Neural cell (in vitro differentiated cells): Measurements from ENCODE around the gene CAST.

Experiments used
- EP300 ChIP-seq: fragments of 450-650 bp; conservative IDR thresholded peaks from 2 replicates; pipeline ENCODE4 v1.6.1; 2014; ENCODE audit warnings: antibody characterized with exemption, mild to moderate bottlenecking, moderate library complexity; ENCODE audit not compliant: poor library complexity, severe bottlenecking
- EZH2 ChIP-seq: fragments of 200-600, 300-800 bp; shearing (Covaris generic), sonication (generic); IDR thresholded peaks from 2 replicates; pipeline ENCODE4 v1.6.1; 2014; ENCODE audit warnings: antibody characterized with exemption, low read length, borderline replicate concordance, mild to moderate bottlenecking; ENCODE audit not compliant: insufficient read depth, poor library complexity, severe bottlenecking
- POLR2AphosphoS5 ChIP-seq: IDR thresholded peaks from 2 replicates; pipeline ENCODE4 v1.6.1; 2012
- RAD21 ChIP-seq: fragments of 450-650 bp; conservative IDR thresholded peaks from 2 replicates; pipeline ENCODE4 v1.6.1; 2014; ENCODE audit warnings: antibody characterized with exemption, mild to moderate bottlenecking, moderate library complexity
- SMC3 ChIP-seq: fragments of 450-650 bp; conservative IDR thresholded peaks from 2 replicates; pipeline ENCODE4 v1.6.1; 2014; ENCODE audit warnings: antibody characterized with exemption, mild to moderate bottlenecking, moderate library complexity; ENCODE audit not compliant: poor library complexity
- TAF1 ChIP-seq: IDR thresholded peaks from 2 replicates; pipeline ENCODE4 v1.6.1; 2012; ENCODE audit warnings: low read depth
- TF ChIP-seq, protein P1 (sequence below): fragments of 450-650 bp; IDR thresholded peaks from 2 replicates; pipeline ENCODE4 v1.5.1; 2014; ENCODE audit warnings: antibody characterized with exemption, mild to moderate bottlenecking, moderate library complexity; ENCODE audit not compliant: poor library complexity, severe bottlenecking
- TF ChIP-seq, protein P2 (sequence below): IDR thresholded peaks from 2 replicates; pipeline ENCODE4 v1.6.1; 2012; ENCODE audit warnings: borderline replicate concordance

DNA sequence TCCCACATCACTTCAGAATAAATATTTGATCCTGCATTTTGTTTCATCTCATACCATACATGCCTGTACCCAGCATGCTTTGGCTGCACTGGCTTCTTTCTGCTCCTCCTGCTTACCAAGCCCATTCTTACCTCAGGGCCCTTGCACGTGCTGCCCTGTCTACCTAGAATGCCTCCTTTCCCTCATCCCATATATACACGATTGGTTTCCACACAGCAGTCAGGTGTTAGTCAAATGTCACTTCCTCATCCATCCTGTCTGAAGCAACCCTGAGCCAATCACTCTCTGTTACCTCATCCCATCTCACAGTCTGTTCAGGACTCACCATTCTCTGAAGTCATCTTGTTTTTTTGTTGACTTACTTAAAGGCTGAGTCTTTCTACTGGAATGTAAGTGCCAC, 30.3 kb downstream of the CAST start:
- TF ChIP-seq, protein P1, sequence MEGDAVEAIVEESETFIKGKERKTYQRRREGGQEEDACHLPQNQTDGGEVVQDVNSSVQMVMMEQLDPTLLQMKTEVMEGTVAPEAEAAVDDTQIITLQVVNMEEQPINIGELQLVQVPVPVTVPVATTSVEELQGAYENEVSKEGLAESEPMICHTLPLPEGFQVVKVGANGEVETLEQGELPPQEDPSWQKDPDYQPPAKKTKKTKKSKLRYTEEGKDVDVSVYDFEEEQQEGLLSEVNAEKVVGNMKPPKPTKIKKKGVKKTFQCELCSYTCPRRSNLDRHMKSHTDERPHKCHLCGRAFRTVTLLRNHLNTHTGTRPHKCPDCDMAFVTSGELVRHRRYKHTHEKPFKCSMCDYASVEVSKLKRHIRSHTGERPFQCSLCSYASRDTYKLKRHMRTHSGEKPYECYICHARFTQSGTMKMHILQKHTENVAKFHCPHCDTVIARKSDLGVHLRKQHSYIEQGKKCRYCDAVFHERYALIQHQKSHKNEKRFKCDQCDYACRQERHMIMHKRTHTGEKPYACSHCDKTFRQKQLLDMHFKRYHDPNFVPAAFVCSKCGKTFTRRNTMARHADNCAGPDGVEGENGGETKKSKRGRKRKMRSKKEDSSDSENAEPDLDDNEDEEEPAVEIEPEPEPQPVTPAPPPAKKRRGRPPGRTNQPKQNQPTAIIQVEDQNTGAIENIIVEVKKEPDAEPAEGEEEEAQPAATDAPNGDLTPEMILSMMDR = no peak
- no peak for TF ChIP-seq POLR2AphosphoS5
- TF ChIP-seq SMC3 = no peak
- TF ChIP-seq EZH2 = no peak
- no peak for TF ChIP-seq EP300
- TF ChIP-seq, protein P2, sequence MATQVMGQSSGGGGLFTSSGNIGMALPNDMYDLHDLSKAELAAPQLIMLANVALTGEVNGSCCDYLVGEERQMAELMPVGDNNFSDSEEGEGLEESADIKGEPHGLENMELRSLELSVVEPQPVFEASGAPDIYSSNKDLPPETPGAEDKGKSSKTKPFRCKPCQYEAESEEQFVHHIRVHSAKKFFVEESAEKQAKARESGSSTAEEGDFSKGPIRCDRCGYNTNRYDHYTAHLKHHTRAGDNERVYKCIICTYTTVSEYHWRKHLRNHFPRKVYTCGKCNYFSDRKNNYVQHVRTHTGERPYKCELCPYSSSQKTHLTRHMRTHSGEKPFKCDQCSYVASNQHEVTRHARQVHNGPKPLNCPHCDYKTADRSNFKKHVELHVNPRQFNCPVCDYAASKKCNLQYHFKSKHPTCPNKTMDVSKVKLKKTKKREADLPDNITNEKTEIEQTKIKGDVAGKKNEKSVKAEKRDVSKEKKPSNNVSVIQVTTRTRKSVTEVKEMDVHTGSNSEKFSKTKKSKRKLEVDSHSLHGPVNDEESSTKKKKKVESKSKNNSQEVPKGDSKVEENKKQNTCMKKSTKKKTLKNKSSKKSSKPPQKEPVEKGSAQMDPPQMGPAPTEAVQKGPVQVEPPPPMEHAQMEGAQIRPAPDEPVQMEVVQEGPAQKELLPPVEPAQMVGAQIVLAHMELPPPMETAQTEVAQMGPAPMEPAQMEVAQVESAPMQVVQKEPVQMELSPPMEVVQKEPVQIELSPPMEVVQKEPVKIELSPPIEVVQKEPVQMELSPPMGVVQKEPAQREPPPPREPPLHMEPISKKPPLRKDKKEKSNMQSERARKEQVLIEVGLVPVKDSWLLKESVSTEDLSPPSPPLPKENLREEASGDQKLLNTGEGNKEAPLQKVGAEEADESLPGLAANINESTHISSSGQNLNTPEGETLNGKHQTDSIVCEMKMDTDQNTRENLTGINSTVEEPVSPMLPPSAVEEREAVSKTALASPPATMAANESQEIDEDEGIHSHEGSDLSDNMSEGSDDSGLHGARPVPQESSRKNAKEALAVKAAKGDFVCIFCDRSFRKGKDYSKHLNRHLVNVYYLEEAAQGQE = no peak
- TF ChIP-seq RAD21 = no peak
- TF ChIP-seq TAF1 = no peak
